HEK293 (cell line): ENCODE data around the gene IGFBP4.

Experiments used
- CTCF ChIA-PET: fragments of 350-600 bp; formaldehyde crosslinking; extraction: SDS; loops from one replicate; lab custom pipeline; 2021; ENCODE audit warnings: antibody characterized with exemption; lab: Yijun Ruan, JAX
- POLR2A ChIA-PET: fragments of 300-600 bp; formaldehyde crosslinking; extraction: SDS; loops from one replicate; lab custom pipeline; 2020; ENCODE audit warnings: antibody characterized with exemption, inconsistent platforms; lab: Yijun Ruan, JAX
- H3K27ac ChIP-seq: fragments of 200-500 bp; sonication (Bioruptor generic); 2 replicates; pipeline ENCODE4 v1.5.1; 2014; ENCODE audit warnings: low read depth, low read length, control low read depth, inconsistent platforms; ENCODE audit errors: extremely low read depth
- H3K36me3 ChIP-seq, 2 experiments: fragments of 200-500 bp in 1 of 2; sonication (Bioruptor generic) in 1 of 2; 1 replicate in 1 of 2; 2 replicates in 1 of 2; pipeline ENCODE4 v1.5.1; 2014 to 2017; ENCODE audit warnings: inconsistent platforms in 2 of 2, low read length in 2 of 2; ENCODE audit not compliant: control insufficient read depth in 2 of 2, insufficient read depth in 1 of 2
- H3K4me1 ChIP-seq: fragments of 200-500 bp; sonication (Bioruptor generic); 2 replicates; pipeline ENCODE4 v1.5.1; 2014; ENCODE audit warnings: mild to moderate bottlenecking, low read length, inconsistent platforms; ENCODE audit not compliant: control insufficient read depth, insufficient read depth
- H3K4me3 ChIP-seq: 2 replicates; pipeline ENCODE4 v1.5.1; 2011; ENCODE audit warnings: low read depth, mild to moderate bottlenecking, control low read depth, low read length, moderate library complexity
- H3K9me3 ChIP-seq: fragments of 200-500 bp; sonication (Bioruptor generic); 2 replicates; pipeline ENCODE4 v1.5.1; 2014; ENCODE audit warnings: low read depth, low read length, inconsistent platforms; ENCODE audit not compliant: control insufficient read depth, insufficient read depth
- PBX3 ChIP-seq: sonication (generic); formaldehyde crosslinking; IDR thresholded peaks from 2 replicates; pipeline ENCODE4 v1.8.1; 2022; ENCODE audit warnings: mild to moderate bottlenecking, moderate library complexity, missing genetic modification reagents
- WT1 ChIP-seq: fragments of 450-650 bp; formaldehyde crosslinking; IDR thresholded peaks from 2 replicates; pipeline ENCODE4 v1.5.1; 2016; ENCODE audit warnings: missing biosample characterization, missing genetic modification characterization
- ZBTB26 ChIP-seq: fragments of 450-650 bp; formaldehyde crosslinking; optimal IDR thresholded peaks from 2 replicates; pipeline ENCODE3; 2016; ENCODE audit warnings: missing biosample characterization, mild to moderate bottlenecking, missing genetic modification characterization
- ZBTB48 ChIP-seq: fragments of 450-650 bp; formaldehyde crosslinking; IDR thresholded peaks from 2 replicates; pipeline ENCODE4 v1.5.1; 2016; ENCODE audit warnings: missing biosample characterization, missing genetic modification characterization
- ZNF146 ChIP-seq: fragments of 450-650 bp; formaldehyde crosslinking; IDR thresholded peaks from 2 replicates; pipeline ENCODE4 v1.5.1; 2016; ENCODE audit warnings: missing biosample characterization, missing genetic modification characterization
- ZNF155 ChIP-seq: fragments of 450-650 bp; formaldehyde crosslinking; IDR thresholded peaks from 2 replicates; pipeline ENCODE4 v1.5.1; 2016; ENCODE audit warnings: missing biosample characterization, missing genetic modification characterization
- ZNF16 ChIP-seq: fragments of 450-650 bp; formaldehyde crosslinking; IDR thresholded peaks from 2 replicates; pipeline ENCODE4 v1.5.1; 2016; ENCODE audit warnings: low read depth, missing biosample characterization, missing genetic modification characterization
- ZNF184 ChIP-seq: fragments of 450-650 bp; IDR thresholded peaks from 2 replicates; pipeline ENCODE4 v1.5.1; 2018; ENCODE audit warnings: missing biosample characterization, mild to moderate bottlenecking, missing genetic modification characterization
- ZNF274 ChIP-seq, 2 experiments: fragments of 200-500 bp in 1 of 2; fragments of 450-650 bp in 1 of 2; sonication (Bioruptor generic) in 1 of 2; formaldehyde crosslinking in 1 of 2; IDR thresholded peaks; 2 replicates each; pipeline versions ENCODE4 v1.5.1 to v1.6.1; 2014 to 2016; ENCODE audit warnings: borderline replicate concordance in 1 of 2, inconsistent platforms in 1 of 2, low read length in 1 of 2, missing biosample characterization in 1 of 2, missing genetic modification characterization in 1 of 2
- ZNF302 ChIP-seq: fragments of 450-650 bp; formaldehyde crosslinking; IDR thresholded peaks from 2 replicates; pipeline ENCODE4 v1.5.1; 2016; ENCODE audit warnings: missing biosample characterization, missing genetic modification characterization, low read depth
- ZNF335 ChIP-seq: fragments of 450-650 bp; formaldehyde crosslinking; conservative IDR thresholded peaks from 2 replicates; pipeline ENCODE4 v1.5.1; 2016; ENCODE audit warnings: missing biosample characterization, missing genetic modification characterization
- ZNF341 ChIP-seq: fragments of 450-650 bp; formaldehyde crosslinking; IDR thresholded peaks from 2 replicates; pipeline ENCODE4; 2016; ENCODE audit warnings: low read depth, missing biosample characterization, missing genetic modification characterization
- ZNF350 ChIP-seq: fragments of 450-650 bp; formaldehyde crosslinking; IDR thresholded peaks from 2 replicates; pipeline ENCODE4 v1.5.0; 2017; ENCODE audit warnings: missing biosample characterization, mild to moderate bottlenecking, missing genetic modification characterization
- ZNF501 ChIP-seq: fragments of 450-650 bp; formaldehyde crosslinking; IDR thresholded peaks from 2 replicates; pipeline ENCODE4 v1.5.1; 2016; ENCODE audit warnings: missing biosample characterization, missing genetic modification characterization
- ZNF510 ChIP-seq: fragments of 450-650 bp; formaldehyde crosslinking; IDR thresholded peaks from 2 replicates; pipeline ENCODE4 v1.5.1; 2018; ENCODE audit warnings: mild to moderate bottlenecking, missing genetic modification characterization, missing biosample characterization; ENCODE audit not compliant: insufficient replicate concordance
- ZNF610 ChIP-seq: fragments of 450-650 bp; formaldehyde crosslinking; IDR thresholded peaks from 2 replicates; pipeline ENCODE4 v1.5.1; 2016; ENCODE audit warnings: missing biosample characterization, missing genetic modification characterization, borderline replicate concordance
- ZNF677 ChIP-seq: fragments of 450-650 bp; IDR thresholded peaks from 2 replicates; pipeline ENCODE4 v1.5.0; 2018; ENCODE audit warnings: missing biosample characterization, mild to moderate bottlenecking, missing genetic modification characterization, moderate library complexity
- TF ChIP-seq, protein P1 (sequence below): fragments of 450-650 bp; formaldehyde crosslinking; IDR thresholded peaks from 2 replicates; pipeline ENCODE4 v1.5.1; 2017; ENCODE audit warnings: missing biosample characterization, mild to moderate bottlenecking, missing genetic modification characterization, moderate library complexity
- TF ChIP-seq, protein P2 (sequence below): fragments of 450-650 bp; formaldehyde crosslinking; IDR thresholded peaks from 2 replicates; pipeline ENCODE4 v1.5.1; 2016; ENCODE audit warnings: missing biosample characterization, missing genetic modification characterization

The IGFBP4 gene

DNA sequence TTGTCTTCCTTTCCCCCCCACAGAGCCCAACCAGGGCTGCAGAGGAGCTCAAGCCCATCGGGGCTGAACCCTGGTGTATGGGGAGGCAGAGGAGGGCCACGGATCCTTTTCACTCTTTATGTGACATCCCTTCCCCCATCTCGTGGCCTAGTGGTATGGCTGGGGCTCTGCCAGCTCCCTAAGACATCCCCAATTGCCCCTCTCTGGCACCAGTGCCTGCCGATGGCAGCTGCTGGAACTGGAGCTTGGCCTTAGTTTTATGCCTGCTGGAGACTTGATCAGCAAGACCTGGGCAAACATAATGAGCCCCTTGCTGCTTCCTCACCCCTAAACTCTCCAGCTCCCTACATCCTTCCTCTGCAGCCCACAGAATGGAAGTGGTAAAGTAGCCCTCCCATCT is 17.5 kb upstream of the IGFBP4 start (continued):
- no peak for TF ChIP-seq ZBTB26
- no peak for TF ChIP-seq PBX3
- no peak for TF ChIP-seq ZNF501 (tag by site-specific recombination)
- no peak for TF ChIP-seq ZNF302
- TF ChIP-seq ZNF677, result no peak
- TF ChIP-seq ZBTB48 (tag by site-specific recombination), result no peak
- no peak for TF ChIP-seq ZNF510 (tag by site-specific recombination)
- TF ChIP-seq, all 188 proteins: peak for 0

- ChIA-PET POLR2A (interaction anchor here (1.7 kb wide), 1 partner anchor 9 kb away, joined by 12 read pairs; the partner anchor contains the start of gene TOP2A), CTCF (interaction anchor here (0.7 to 2.6 kb wide), 14 partner anchors 9 to 134 kb away, joined by 3 to 8 read pairs (median 4); partner anchors contain the start of gene TOP2A)
- Histone ChIP-seq H3K4me1 (peaks cover 8% of the 10 kb centered on the region), H3K9me3 (no peaks in the 10 kb centered on the region), H3K4me3 (no peak overlapping the region), H3K36me3 (no peaks in the 10 kb centered on the region), H3K27ac (no peak overlapping the region)
- TF ChIP-seq ZNF16, result no peak
- TF ChIP-seq ZNF146 (tag by site-specific recombination), result no peak
- no peak for TF ChIP-seq ZNF610 (tag by site-specific recombination)
- no peak for TF ChIP-seq ZNF677
- TF ChIP-seq ZNF184, result no peak
- TF ChIP-seq ZNF274 (IDR thresholded peaks at IDR 0.05; ENCODE audit: low read length), result no peak
- no peak for TF ChIP-seq ZNF274 (tag by site-specific recombination; IDR thresholded peaks at IDR 0.05; ENCODE audit: borderline replicate concordance)
- TF ChIP-seq ZNF341 (tag by site-specific recombination), result no peak
- TF ChIP-seq ZNF155 (tag by site-specific recombination), result no peak
- TF ChIP-seq WT1, result no peak
- TF ChIP-seq, protein P1, sequence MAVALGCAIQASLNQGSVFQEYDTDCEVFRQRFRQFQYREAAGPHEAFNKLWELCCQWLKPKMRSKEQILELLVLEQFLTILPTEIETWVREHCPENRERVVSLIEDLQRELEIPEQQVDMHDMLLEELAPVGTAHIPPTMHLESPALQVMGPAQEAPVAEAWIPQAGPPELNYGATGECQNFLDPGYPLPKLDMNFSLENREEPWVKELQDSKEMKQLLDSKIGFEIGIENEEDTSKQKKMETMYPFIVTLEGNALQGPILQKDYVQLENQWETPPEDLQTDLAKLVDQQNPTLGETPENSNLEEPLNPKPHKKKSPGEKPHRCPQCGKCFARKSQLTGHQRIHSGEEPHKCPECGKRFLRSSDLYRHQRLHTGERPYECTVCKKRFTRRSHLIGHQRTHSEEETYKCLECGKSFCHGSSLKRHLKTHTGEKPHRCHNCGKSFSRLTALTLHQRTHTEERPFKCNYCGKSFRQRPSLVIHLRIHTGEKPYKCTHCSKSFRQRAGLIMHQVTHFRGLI, result no peak
- no peak for TF ChIP-seq ZNF350
- no peak for TF ChIP-seq ZNF335 (tag by site-specific recombination)
Measured at GRCh38 chr17:40427002-40427491, 16.2 kb upstream of the IGFBP4 start.

GRCh38 chr17:40430272-40431230 is 12.7 kb upstream of the IGFBP4 start:
- H3K4me3 ChIP-seq, result no peak overlapping the region
- ChIA-PET POLR2A (interaction anchor here (0.5 to 1.5 kb wide), 4 partner anchors 13 to 142 kb away, joined by 3 read pairs; partner anchors contain the start of gene TOP2A), CTCF (interaction anchor here (0.9 to 1.6 kb wide), 6 partner anchors 19 to 129 kb away, joined by 3 to 7 read pairs (median 4); no protein-coding TSS in a partner anchor)
- TF ChIP-seq, protein P2, sequence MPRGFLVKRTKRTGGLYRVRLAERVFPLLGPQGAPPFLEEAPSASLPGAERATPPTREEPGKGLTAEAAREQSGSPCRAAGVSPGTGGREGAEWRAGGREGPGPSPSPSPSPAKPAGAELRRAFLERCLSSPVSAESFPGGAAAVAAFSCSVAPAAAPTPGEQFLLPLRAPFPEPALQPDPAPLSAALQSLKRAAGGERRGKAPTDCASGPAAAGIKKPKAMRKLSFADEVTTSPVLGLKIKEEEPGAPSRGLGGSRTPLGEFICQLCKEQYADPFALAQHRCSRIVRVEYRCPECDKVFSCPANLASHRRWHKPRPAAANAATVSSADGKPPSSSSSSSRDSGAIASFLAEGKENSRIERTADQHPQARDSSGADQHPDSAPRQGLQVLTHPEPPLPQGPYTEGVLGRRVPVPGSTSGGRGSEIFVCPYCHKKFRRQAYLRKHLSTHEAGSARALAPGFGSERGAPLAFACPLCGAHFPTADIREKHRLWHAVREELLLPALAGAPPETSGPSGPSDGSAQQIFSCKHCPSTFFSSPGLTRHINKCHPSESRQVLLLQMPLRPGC (tag by site-specific recombination), result no peak
- H3K9me3 ChIP-seq, result no peaks in the 10 kb centered on the region
- no peaks in the 10 kb centered on the region for H3K36me3 ChIP-seq
- no peak overlapping the region for H3K27ac ChIP-seq
- no peaks in the 10 kb centered on the region for H3K4me1 ChIP-seq
